Natural killer cell treated with Interleukin-12 subunit alpha and Interleukin-12 subunit beta and Interleukin-15 and Interleukin-18, amount 100 ng/mL, for 72 hours (primary cell): ENCODE data around the gene MACROD1. TPM values are rescaled to one million over a fixed set of nuclear protein-coding genes. Genes with fewer than 3 reads are reported as not detected.
"Not testable (repeated sequence)": the region's sequence is repeated elsewhere in the genome, so short reads cannot be mapped to it uniquely, and the experiment has no call there.

Experiments
- ATAC-seq, 2 donors: fragments of 150-1000 bp; cut with Tn5 transposase in 1 of 2; sonication (Bioruptor Pico), chemical (Tn5 transposase) in 1 of 2; 2 replicates each; pipeline ENCODE4 v1.10.0; 2021
- DNase-seq: peaks from one replicate; pipeline ENCODE4 v3.0.0; 2022; ENCODE audit warnings: low spot score
- H3K27ac Mint-ChIP-seq, 2 donors: 1 replicate in 1 of 2; 2 replicates in 1 of 2; pipeline ENCODE4 v1.8.0; 2022; ENCODE audit warnings: mixed read lengths in 2 of 2, mild to moderate bottlenecking in 1 of 2, moderate library complexity in 1 of 2
- H3K27me3 Mint-ChIP-seq, 2 donors: 1 replicate in 1 of 2; 2 replicates in 1 of 2; pipeline ENCODE4 v1.8.0; 2022; ENCODE audit warnings: mixed read lengths in 2 of 2
- H3K36me3 Mint-ChIP-seq: one replicate; pipeline ENCODE4 v1.8.0; 2022; ENCODE audit warnings: mixed read lengths
- H3K4me1 Mint-ChIP-seq, 2 donors: 1 replicate in 1 of 2; 2 replicates in 1 of 2; pipeline ENCODE4 v1.8.0; 2022; ENCODE audit warnings: low read depth in 2 of 2, mixed read lengths in 2 of 2, mild to moderate bottlenecking in 1 of 2
- H3K4me3 Mint-ChIP-seq: one replicate; pipeline ENCODE4 v1.8.0; 2022; ENCODE audit warnings: mixed read lengths
- H3K9me3 Mint-ChIP-seq: 2 replicates; pipeline ENCODE4 v1.8.0; 2022; ENCODE audit warnings: mixed read lengths
- total RNA-seq, 2 donors: library from RNA; stranded (reverse); gene quantifications; one replicate each; pipeline ENCODE4 v1.2.3, GENCODE V29; 2022

The MACROD1 gene
- total RNA-seq, 2 donors from 2014 or later, result 3.0 to 12.7 TPM

DNA sequence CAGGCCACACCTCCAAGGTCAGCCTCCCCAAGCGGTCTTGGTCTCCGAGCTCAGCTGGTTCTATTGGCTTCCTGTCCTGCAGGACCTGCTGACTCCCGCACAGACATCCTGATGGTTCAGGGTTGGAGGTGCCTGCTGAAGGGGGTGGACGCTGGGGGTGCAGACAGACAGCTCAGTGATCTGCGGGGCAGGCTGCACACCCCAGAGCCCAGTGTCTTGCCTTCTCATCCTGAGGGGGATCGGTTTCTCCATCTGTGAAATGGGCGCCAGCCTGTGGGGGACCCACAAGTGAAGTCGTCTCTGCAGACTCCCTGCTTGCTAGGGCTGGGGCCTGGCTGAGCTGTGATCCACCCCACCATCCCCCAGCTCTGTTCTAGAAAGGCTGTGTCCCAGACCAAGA, 116.4 kb downstream of the MACROD1 start:
- Mint-ChIP-seq H3K27ac (no peak overlapping the region), H3K9me3 (no peaks in the 10 kb centered on the region), H3K4me3 (no peak overlapping the region), H3K27me3 (no peaks in the 10 kb centered on the region), H3K36me3 (no peaks in the 10 kb centered on the region), H3K4me1 (no peaks in the 10 kb centered on the region)
- DNase-seq (no peak), ATAC-seq (no peak)

DNA sequence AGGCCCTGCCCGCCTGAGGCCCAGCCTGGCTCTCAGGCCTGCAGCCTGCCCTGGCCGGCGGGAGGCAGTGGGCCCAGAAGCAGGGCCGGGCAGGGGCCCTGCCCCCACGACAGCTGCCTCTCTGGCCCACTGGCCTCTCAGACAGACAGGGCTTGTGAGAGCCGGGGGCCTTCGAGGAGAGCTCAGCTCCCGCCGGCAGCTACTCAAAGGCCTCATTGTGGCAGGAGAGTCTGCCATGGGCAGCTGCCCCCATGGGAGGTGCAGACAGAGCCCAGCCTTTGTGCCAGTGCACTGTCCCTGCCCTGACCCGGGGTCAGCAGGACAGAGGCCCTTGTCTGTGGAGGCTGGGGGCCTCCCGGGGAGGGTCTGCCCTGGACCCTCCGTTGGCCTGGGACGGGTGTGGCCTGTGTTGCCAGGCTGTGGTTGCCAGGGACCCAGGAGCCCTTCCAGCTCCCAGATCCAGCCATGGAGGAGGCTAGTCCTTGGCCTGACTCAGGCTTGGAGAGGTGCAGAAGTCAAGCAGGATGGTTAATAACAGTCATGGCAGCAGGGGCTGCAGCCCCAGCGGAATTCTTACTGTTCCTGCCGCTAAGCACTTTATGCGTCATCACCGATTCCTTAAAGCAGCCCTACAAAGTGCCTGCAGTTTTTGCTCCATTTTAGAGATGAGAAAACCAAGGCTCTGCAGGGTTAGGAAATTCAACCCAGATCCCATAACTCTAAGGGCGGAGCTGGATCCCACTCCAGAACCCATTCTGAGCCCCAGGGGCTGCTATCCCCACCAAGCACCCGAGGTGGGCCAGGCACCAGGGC, 117.7 kb downstream of the MACROD1 start:
- Mint-ChIP-seq H3K27ac (no peak overlapping the region), H3K9me3 (no peaks in the 10 kb centered on the region), H3K4me1 (no peaks in the 10 kb centered on the region), H3K36me3 (no peaks in the 10 kb centered on the region), H3K4me3 (no peak overlapping the region), H3K27me3 (no peaks in the 10 kb centered on the region)
- peak in 1 of 2 donors; percentile 10 for ATAC-seq
- DNase-seq, result no peak

DNA sequence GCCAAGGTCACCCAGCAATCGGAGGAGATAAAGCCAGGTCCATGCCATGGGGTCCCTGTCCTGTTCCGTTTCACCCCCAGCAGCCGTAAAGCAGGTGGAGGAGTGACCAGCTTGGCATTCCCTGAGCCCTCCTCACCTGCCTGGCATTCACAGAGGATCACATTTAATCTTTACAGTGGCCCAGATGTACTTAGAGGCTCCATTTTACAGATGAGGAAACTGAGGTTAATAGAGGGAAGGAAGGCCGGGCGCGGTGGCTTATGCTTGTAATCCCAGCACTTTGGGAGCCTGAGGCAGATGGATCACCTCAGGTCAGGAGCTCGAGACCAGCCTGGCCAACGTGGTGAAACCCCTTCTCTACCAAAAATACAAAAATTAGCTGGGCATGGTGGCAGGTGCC, 118.5 kb downstream of the MACROD1 start:
- H3K9me3 Mint-ChIP-seq, DNase-seq, ATAC-seq, H3K27me3 Mint-ChIP-seq, H3K4me3 Mint-ChIP-seq, H3K4me1 Mint-ChIP-seq, H3K27ac Mint-ChIP-seq, H3K36me3 Mint-ChIP-seq: not testable (repeated sequence)

DNA sequence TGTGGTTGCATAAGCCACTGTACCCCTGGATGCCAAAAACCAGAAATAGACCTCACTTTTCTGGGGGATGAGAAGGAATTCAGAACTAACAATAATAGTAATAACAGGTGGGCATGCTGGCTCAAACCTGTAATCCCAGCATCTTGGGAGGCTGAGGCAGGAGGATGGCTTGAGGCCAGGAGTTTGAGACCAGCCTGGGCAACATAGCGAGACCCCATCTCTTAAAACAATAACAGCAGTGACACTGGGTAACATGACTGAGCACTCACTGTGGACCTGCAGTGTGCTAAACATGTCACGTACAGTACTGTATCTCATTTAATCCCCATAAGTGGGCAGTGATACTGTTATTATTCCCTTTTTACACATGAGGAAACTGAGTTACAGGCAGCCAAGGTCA, 120.2 kb downstream of the MACROD1 start:
- no peaks in the 10 kb centered on the region for H3K36me3 Mint-ChIP-seq
- no peaks in the 10 kb centered on the region for H3K27me3 Mint-ChIP-seq
- ATAC-seq, result no peak
- H3K9me3 Mint-ChIP-seq, result no peaks in the 10 kb centered on the region
- no peak overlapping the region for H3K4me3 Mint-ChIP-seq
- H3K27ac Mint-ChIP-seq, result no peak overlapping the region
- H3K4me1 Mint-ChIP-seq, result no peaks in the 10 kb centered on the region
- DNase-seq, result no peak

DNA sequence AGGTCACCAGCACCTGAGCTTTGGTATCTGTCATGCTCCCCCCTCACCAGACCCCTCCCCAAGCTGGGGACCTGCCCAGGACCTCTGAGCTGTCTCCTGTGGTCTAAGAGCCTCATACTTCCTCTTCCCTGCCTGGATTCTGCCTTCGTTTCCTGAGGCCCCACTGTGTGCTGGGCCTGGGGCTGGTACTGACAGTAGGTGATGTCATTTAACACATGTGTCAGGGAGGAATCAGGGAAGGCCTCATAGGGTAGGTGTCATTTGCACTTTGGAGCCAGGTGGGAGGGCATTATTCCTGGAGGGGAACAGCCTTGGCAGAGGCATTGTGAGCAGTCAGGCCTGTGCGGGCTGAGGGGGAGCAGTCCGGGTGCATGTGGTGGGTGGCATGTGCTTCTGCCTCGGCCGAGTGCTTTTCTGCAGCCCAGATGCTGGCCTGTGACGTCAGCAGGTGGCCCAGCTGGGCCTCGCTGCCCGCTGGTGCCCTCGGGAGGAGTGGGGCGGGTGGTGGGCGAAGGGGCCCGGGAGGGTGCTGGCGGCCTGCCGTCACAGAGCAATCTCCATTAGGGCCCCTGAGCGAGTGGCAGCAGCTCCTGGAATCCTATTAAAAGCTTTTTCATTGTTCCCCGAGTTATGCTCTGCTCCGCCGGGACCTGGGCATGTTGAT, 121.1 kb downstream of the MACROD1 start:
- H3K4me1 Mint-ChIP-seq, result peaks cover 0 to 2% of the 10 kb centered on the region in 2 donors
- H3K36me3 Mint-ChIP-seq, result no peaks in the 10 kb centered on the region
- no peak overlapping the region for H3K27ac Mint-ChIP-seq
- DNase-seq, result no peak
- H3K27me3 Mint-ChIP-seq, result peaks cover 0 to 3% of the 10 kb centered on the region in 2 donors
- no peaks in the 10 kb centered on the region for H3K9me3 Mint-ChIP-seq
- no peak overlapping the region for H3K4me3 Mint-ChIP-seq
- no peak for ATAC-seq

DNA sequence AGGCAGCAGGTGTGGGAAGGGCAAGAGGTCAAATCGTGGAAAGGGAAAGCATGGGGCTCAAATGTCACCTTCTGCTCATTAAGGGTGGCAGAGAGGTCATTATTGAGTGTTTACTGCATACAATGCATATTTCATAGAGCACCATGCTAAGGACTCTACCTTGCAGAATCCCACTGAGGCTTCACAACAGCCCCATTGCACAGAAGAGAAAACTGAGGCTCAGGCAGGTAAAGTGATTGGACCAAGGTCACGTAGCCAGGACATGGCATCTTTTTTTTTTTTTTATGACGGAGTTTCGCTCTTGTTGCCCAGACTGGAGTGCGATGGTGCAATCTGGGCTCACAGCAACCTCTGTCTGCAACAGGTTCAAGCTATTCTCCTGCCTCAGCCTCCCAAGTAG, 122.4 kb downstream of the MACROD1 start:
- peaks cover 0 to 4% of the 10 kb centered on the region in 2 donors for H3K27me3 Mint-ChIP-seq
- no peak for DNase-seq
- H3K36me3 Mint-ChIP-seq, result no peaks in the 10 kb centered on the region
- H3K4me1 Mint-ChIP-seq, result peaks cover 0 to 2% of the 10 kb centered on the region in 2 donors
- H3K9me3 Mint-ChIP-seq, result no peaks in the 10 kb centered on the region
- no peak for ATAC-seq
- H3K27ac Mint-ChIP-seq, result no peak overlapping the region
- H3K4me3 Mint-ChIP-seq, result no peak overlapping the region

DNA sequence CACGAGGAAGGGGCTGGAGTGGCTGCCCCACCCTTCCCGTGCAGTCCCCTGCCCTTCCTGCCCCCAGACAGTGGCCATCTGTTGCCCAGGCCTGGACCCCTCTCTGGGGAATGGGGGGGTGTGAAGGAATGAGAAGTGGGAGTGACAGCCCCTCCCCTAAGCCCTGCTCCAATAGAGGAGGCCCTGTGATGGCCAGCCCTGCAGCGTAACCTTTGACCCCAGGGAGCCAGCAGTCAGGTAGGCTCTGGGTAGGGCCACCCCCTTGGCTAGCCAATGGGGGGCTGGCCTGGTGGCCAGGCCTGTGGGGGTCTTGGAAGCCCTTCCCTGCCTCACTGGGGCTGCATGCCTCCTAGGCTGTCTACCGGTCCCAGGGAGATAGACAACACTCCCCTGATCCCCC, 123.6 kb downstream of the MACROD1 start:
- peaks cover 0 to 4% of the 10 kb centered on the region in 2 donors for H3K27me3 Mint-ChIP-seq
- ATAC-seq (no peak), DNase-seq (no peak)
- H3K36me3 Mint-ChIP-seq, result no peaks in the 10 kb centered on the region
- no peak overlapping the region for H3K27ac Mint-ChIP-seq
- peaks cover 0 to 2% of the 10 kb centered on the region in 2 donors for H3K4me1 Mint-ChIP-seq
- H3K4me3 Mint-ChIP-seq, result no peak overlapping the region
- no peaks in the 10 kb centered on the region for H3K9me3 Mint-ChIP-seq

DNA sequence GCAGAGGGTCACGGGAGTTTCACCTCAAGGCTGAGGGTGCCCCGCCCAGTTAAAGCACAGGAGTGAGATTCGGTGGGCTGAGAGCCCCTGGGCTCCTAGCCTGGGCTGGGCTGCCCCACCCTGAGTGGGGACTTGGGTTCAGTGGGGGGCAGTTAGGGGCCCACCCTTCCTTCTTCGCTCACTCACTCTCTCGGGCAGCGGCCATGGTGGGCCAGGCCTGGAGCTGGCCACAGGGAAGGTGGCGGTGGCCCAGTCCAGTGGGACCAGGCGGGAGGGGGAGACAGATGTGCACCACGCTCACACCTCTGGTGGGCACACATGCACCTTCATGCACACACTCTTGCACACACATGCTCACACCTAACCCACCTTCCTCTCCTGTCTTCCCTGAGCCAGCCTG, 124.1 kb downstream of the MACROD1 start:
- no peak overlapping the region for H3K4me3 Mint-ChIP-seq
- no peak overlapping the region for H3K27ac Mint-ChIP-seq
- ATAC-seq (peak in 1 of 2 donors; percentile 14), DNase-seq (no peak)
- H3K9me3 Mint-ChIP-seq, result no peaks in the 10 kb centered on the region
- H3K4me1 Mint-ChIP-seq, result peaks cover 0 to 2% of the 10 kb centered on the region in 2 donors
- no peaks in the 10 kb centered on the region for H3K36me3 Mint-ChIP-seq
- peaks cover 0 to 4% of the 10 kb centered on the region in 2 donors for H3K27me3 Mint-ChIP-seq

DNA sequence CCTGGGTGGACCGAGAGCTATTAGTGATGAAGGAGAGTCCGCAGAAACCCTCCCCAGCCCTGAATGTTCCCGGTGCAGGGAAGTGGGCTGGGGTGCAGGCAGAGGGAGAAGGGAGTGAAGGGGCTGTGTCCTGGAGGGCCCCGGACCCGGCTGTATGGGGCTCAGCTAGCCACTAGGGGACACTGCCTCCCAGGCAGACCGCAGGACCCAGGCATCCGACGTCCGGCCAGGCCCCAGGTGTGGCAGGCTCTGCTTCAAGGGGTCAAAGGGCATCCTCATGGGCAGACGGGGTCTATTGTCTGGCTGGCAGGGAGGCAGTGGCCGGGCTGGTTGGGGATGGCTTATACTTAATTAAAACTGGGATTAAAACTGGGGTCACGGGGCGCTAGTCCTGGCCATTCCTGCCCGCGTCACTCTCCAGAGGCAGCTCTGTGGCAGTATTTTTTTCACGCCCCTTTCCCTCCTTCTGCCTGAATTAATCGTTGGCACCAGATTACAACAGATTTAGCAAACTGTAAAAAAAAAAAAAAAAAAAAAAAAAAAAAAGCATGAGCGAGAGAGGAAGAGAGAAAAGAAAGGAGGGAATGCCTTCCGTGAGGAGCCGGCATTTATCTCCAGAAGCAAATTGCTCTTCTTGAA, 125.1 kb downstream of the MACROD1 start:
- no peak for DNase-seq
- Mint-ChIP-seq H3K4me1 (peaks cover 0 to 2% of the 10 kb centered on the region in 2 donors), H3K4me3 (no peak overlapping the region), H3K27me3 (peaks cover 0 to 4% of the 10 kb centered on the region in 2 donors), H3K36me3 (no peaks in the 10 kb centered on the region), H3K9me3 (no peaks in the 10 kb centered on the region), H3K27ac (no peak overlapping the region)
- no peak for ATAC-seq

DNA sequence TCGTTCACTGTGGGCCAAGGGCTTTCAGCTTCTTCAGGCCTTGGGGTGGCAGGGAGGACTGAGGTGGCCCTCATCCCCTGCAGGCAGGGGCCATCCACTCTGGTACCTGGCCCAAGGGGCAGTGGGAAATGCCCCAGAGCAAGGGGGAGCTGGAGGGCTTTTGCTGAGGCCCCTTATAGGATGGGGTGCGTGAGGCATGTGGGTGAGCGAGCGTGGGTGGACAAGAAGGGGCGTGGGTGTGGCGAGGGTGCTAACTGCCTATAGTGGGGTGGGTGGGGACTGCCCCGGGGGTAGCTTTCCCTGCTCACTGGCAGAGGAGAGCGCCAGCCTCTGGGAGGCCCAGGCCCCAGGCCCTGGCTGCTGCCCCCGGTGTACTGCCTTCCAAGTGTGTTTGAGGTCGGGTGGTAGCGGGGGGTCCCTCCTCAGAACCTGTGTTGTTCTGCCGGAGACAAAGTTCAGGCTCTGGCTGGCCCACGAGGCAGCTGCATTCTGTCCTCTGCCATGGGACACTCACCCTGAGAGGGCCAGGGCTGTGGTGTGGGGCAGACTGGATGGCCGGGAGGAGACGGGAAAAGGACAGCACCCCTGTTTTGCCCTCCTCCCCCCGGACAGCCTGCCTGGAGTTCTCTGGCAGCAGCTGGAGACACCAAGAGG, 126.8 kb downstream of the MACROD1 start:
- ATAC-seq, result no peak
- peaks cover 4 to 6% of the 10 kb centered on the region in 2 donors for H3K4me1 Mint-ChIP-seq
- peaks cover 14% of the 10 kb centered on the region in 2 donors for H3K27me3 Mint-ChIP-seq
- no peak overlapping the region for H3K4me3 Mint-ChIP-seq
- H3K27ac Mint-ChIP-seq, result no peak overlapping the region
- DNase-seq, result no peak
- no peaks in the 10 kb centered on the region for H3K9me3 Mint-ChIP-seq
- H3K36me3 Mint-ChIP-seq, result no peaks in the 10 kb centered on the region

DNA sequence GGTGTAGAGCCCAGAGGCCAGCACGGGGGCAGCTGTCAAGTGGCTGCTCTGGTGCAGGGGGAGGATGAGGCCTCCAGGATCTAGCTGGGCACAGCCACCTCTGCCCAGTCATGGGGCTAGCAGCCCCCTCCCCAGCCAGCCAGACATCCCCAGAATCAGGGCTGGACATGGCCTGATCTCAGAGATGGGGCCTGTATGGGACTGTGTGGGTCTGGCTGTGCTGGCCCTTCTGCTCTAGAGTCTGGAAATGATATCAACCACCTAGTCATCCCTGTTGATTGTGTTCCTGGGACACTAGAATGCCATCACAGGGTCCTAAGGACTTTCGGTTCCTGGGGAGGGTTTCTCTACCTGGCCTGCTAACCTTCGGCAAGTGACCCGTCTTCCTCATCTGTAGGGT, 127.4 kb downstream of the MACROD1 start:
- peaks cover 4 to 6% of the 10 kb centered on the region in 2 donors for H3K4me1 Mint-ChIP-seq
- DNase-seq (no peak), ATAC-seq (no peak)
- no peaks in the 10 kb centered on the region for H3K9me3 Mint-ChIP-seq
- H3K27ac Mint-ChIP-seq, result no peak overlapping the region
- no peaks in the 10 kb centered on the region for H3K36me3 Mint-ChIP-seq
- peaks cover 17 to 19% of the 10 kb centered on the region in 2 donors for H3K27me3 Mint-ChIP-seq
- no peak overlapping the region for H3K4me3 Mint-ChIP-seq

DNA sequence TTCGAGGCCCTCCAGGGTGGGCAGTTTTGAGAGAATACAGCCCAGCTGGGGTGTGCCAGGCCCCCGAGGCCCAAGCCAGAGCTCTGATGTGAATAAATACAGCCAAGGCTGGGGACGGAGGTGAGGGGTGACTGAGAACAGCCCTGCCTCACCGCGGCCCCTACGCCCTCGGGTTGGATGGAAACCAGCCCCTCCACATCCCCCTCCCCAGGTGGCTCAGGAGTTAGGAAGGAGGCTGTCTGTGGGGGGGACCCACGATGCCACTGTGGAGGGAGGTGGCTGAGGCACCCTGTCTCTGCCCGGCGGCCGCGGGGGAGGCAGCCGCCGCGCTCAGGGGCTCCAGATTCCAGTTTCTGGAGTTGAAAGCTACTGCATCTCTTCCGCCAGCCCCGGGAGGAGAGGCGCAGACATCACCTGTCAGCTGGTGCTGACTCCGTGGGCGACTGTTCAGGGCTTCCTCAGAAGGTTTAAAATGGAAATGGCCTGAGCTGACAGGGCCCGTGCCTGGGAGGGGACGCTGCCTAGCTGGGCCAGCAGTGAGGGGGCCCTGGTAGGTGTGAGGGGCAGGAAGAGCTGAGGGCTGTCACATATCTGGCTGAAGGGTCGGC, 128.8 kb downstream of the MACROD1 start:
- Mint-ChIP-seq H3K9me3 (no peaks in the 10 kb centered on the region), H3K27ac (no peak overlapping the region), H3K4me1 (peaks cover 4 to 6% of the 10 kb centered on the region in 2 donors), H3K27me3 (peaks cover 17 to 19% of the 10 kb centered on the region in 2 donors), H3K36me3 (no peaks in the 10 kb centered on the region), H3K4me3 (no peak overlapping the region)
- ATAC-seq (no peak), DNase-seq (no peak)
